GM19023 (cell line): ENCODE data around the gene COX7A2L.
A peak's percentile ranks its signal among the peaks of the same experiment; 100 is the strongest.
"Not testable (repeated sequence)": the region's sequence is repeated elsewhere in the genome, so short reads cannot be mapped to it uniquely, and the experiment has no call there.

Experiments used
- ATAC-seq: cut with Tn5 transposase; IDR thresholded peaks from one replicate; pipeline ENCODE4 v1.9.1; 2021; ENCODE audit warnings: mild to moderate bottlenecking, moderate library complexity; ENCODE audit not compliant: unreplicated experiment

The COX7A2L gene, protein sequence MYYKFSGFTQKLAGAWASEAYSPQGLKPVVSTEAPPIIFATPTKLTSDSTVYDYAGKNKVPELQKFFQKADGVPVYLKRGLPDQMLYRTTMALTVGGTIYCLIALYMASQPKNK

DNA sequence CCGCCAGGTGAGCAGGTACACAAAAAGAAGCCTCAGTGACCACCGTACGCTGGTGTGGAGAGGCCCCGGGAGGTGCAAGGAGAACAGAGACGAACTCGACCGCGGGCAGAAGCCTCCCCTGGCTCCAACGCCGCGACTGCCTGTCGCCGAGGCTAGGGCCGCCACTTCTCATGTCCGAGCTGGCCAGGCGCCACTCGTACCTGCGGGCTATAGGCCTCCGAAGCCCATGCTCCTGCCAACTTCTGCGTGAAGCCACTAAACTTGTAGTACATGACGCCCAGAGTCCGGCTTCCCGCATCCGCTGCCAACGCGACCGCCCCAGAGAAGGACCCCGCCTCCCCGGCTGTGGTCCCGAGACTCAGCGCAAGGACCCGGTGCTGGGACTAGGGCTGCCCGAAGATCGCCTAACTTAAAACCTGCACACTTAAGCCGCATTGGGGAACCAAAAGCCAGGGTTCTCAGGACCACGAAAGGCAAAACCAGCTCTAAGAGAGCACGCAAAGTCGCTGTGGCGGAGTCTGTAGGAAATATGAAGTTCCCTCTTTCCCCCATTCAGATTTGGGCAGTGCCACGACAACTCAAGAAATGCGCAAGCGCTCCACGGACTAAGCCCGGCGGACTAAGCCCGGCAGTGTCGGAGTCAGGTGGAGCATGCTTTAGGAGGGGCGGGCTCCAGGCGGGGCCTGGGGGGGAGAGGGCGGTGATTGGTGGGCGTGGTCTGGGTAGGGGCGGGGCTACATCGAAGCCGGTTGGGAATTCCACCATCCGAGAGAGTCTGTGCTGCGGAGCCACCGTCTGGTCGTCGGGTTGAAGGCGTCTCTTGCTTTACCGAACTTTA, at the start of gene COX7A2L:
COX7A2L (minus strand) TSS at position 328 of the 838 bp plus-strand sequence; CDS start at position 272, 56 bp downstream.
- ATAC-seq, result peak; percentile 93

DNA sequence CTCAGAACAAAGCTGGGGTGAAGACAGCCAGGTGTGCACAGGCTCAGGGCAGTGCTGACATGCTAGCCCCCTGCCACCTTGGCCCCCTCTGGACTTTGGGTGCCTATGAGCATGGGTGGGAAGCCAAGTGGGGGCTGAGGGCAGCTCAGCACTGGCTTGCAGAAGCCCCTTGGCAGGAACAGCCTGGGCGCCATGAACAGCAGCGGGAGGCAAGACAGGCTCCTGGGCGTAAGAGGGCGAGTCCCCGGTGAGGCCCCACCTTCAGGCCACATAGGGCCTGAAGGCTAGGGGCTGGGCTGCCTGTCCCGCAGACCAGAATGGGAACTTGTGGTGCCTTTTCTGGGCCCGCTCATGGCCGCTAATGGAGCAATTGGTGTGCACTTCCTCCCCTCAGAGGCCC, 47.0 kb upstream of the COX7A2L start:
- no peak for ATAC-seq

DNA sequence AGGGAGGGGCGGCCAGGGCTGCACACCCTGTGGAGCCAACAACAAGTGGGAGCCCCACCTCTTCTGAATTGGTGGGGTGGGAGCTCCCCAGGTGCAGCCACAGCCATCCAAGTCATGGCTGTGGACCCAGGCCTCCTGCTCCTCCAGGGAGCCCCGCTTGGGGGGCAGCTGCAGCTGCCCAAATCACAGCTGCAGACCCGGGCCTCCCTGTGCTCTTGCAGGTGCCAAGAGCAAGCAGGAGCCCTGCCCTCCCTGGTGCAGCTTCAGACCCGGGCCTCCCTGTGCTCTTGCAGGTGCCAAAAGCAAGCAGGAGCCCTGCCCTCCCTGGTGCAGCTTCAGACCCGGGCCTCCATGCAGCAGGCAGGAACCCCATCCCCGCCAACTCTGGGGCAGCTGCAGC, 46.5 kb upstream of the COX7A2L start:
- ATAC-seq, result no peak

DNA sequence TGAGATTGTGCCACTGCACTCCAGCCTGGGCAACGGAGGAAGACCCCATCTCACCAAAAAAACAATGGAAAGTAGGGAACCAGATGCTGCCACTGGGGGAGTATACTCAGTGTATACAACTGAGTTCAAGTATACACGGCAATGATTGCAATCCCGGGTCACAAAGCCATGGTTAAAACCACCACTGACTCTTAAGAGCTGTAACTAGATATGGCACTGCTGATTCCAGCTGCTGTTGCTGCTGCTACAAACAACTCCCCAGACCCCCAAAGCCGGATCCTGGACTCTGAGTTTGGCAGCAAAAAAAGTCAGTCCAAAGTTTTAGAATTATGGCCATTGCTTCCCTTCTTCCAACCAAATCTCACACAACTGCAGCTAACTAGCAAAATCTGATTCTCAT, 43.7 kb upstream of the COX7A2L start:
- ATAC-seq, result no peak

DNA sequence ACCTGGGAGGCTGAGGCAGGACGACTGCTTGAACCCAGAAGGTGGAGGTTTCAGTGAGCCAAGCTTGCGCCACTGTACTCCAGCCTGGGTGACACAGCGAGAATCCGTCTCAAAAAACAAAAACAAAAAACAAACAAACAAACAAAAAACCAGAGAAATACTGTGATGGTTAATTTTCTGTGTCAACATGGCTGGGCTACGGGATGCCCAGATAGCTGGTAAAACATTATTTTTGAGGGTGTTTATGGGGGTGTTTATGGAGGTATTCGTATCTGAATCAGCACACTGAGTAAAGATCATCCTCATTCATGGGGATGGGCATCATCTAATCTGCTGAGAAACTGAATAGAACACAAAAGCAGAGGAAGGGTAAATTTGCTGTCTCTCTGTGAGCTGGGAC, 40.8 kb upstream of the COX7A2L start:
- no peak for ATAC-seq

DNA sequence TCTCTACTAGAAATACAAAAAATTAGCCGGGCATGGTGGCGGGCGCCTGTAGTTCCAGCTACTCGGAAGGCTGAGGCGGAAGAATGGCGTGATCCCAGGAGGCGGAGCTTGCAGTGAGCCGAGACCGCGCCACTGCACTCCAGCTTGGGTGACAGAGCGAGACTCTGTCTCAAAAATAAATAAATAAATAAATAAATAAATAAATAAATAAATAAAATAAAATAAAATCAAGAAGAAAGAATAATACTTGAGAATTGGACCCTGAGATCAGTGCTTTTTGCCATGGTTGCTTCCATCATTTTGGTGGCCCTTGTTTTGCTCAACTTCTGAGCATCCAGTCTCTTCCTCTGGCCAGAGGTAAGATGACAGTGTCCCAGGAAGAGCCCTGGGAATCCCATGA, 37.0 kb upstream of the COX7A2L start:
- not testable (repeated sequence) for ATAC-seq

DNA sequence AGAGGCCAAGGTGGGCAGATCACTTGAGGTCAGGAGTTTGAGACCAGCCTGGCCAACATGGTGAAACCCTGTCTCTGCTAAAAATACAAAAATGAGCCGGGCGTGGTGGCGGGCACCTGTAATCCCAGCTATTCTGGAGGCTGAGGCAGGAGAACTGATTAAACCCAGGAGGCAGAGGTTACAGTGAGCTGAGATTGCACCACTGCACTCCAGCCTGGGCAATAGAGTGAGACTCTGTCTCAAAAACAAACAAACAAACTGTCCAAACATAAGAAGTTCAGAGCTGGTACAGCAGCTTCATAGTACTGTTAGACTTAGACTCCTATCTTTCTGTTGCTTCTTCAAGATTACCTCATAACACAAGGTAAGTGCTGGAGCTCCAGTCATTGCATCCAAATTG, 32.3 kb upstream of the COX7A2L start:
- ATAC-seq, result not testable (repeated sequence)

DNA sequence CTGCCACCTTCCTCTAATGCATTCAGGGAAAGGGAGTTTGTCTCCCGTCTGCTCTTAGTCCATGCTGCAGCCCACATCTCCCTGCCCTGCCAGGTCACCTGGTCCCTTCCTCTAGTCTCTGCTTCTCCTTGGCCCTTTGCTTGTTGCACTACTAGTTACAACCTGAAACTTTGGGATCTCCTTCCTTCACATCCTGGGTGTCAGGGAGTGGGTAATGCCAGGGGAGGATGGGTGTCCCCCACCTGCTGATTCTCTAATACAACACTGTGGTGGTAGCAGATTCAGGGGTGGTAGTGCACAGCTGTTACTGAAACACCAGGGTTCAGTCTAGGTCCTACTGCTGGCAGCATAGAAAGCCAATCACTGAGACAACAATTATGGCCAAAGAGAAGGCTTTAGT, 31.2 kb upstream of the COX7A2L start:
- ATAC-seq, result no peak

DNA sequence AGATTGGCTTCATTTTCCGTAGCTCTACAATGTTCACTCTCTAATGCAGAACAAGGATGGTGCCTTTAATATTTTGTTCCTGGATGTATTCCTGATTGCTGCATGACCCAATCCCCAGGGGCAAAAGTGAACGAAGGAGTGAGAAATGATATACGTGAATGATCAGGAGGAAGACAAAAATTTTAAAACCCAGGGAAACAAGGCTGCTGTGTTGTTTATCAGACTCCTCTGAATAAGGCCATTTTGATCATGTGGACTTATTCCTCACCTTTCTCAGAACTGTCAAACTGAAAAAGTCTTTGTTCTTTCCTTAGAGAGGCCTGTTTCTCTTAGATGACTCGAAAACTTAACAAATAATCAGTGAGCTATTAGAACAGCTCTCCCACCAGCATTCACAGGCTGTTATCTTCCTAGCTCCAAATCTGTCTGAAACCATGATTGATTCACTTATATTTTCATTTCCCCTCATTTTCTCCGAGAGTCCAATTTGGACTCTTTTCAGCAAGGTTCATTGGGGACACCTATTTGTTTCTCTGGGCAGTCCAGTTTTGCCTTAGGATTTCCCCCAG, 29.5 kb upstream of the COX7A2L start:
- ATAC-seq, result no peak

DNA sequence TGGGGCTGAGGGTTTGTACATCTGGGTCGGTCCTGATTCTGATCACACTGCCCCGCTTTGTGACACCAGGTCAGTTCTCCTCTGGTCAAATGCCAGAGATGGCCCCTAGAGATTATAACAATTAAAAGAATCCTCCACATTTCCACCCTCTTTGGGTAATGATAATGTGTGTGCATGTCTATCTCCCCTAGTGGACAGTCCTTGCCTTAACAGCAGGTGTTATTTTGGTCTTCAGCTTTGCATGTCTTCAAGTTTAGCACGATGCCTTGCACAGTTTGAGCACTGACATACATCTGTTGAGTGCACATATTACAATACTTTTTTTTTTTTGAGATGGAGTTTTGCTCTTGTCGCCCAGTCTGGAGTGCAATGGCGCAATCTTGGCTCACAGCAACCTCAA, 25.7 kb upstream of the COX7A2L start:
- no peak for ATAC-seq

DNA sequence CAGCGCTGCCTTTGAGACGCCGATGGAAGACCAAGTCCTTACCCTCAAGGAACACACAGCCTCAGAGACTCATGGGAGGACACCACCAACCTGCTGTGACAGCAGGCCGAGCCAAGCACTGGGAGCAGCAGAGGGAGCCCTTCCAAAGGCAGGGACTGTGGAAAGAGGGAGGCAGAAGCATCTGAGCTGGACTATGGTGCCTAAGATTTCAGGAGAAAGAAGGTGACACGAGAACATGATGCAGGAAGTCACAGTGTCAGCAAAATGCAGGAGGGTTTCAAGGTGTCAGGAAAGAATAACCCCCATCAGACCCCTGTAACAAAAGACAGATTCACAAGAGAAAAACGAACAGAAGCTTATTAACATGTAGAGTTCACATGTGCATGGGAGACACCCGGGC, 24.2 kb upstream of the COX7A2L start:
- ATAC-seq, result no peak

DNA sequence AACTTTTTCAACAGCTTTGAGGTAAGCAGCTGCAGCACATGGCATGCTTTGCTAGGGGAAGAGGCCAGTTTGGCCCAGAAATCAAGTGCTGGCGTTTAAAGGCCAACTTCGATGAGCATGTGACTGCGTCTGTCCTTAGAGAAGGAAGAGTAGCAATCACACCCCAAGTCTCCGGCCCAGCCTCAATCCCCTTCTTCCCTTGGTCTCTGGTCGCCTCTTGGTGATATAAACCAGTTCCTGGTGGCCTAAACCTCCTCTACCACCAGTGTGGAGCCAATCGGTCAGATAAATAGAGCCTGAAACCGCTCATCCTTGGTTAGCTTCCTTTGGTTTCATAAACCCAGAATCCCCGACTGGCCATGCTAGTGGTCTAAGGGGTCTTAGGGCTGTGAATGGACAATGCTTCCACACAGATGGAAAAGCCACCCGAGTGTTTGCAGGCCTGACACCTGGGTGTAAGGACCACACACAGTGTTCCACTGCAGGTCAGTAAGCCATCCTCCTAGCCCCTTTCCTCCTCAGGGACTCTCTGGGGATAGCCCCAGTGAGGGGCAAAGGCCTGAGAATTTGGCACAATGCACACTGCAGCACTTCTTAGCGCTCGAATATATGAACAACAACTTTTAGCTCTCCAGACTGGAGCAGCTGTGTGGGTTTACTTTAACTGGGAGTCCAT, 23.0 kb upstream of the COX7A2L start:
- no peak for ATAC-seq

DNA sequence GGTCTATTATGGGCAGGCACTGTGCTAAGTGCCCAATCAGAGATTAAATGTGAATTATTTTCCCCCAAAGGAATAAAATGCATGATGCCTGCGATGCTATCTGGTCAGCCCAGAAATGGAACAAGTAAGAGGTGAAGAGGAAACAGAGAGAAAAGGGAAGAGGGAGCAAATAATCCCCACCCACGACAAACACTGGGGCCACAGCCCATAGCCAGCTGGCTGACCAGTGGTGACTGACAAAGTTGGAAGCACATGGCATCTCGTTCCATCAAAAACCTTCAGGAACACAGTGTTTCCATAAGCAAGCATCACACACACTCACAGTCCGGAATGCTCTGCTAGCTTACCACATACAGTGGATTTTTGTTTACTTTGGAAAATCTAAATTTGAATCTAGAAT, 21.1 kb upstream of the COX7A2L start:
- ATAC-seq, result no peak

DNA sequence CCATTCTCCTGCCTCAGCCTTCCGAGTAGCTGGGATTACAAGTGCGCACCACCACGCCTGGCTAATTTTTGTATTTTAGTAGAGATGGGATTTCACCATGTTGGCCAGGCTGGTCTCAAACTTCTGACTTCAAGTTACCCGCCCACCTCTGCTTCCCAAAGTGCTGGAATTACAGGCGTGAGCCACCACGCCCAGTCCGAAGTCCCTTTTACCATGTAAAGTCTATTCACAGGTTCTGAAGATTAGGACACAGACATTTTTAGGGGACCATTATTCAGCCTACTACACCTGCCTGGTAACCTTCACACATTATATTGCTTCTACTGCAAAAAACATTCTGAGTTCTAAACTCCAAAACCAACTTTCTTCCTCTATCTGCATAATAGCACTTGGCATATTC, 19.0 kb upstream of the COX7A2L start:
- not testable (repeated sequence) for ATAC-seq

DNA sequence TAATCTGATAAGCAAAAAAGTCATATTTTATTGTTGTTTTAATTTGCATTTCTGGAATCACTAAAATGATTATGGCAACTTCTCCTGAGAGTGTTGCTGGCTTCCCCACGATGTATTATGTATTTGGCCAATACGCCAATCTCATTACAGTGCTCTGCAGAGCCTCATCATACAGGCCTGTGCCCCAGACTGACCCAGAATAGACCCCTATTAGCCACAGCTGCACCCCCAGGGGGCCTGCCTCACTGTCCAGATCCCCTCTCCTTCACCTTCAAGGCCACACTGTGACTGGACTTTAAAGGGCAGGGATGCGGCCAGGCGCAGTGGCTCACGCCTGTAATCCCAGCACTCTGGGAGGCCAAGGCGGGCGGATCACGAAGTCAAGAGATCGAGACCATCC, 17.4 kb upstream of the COX7A2L start:
- no peak for ATAC-seq

DNA sequence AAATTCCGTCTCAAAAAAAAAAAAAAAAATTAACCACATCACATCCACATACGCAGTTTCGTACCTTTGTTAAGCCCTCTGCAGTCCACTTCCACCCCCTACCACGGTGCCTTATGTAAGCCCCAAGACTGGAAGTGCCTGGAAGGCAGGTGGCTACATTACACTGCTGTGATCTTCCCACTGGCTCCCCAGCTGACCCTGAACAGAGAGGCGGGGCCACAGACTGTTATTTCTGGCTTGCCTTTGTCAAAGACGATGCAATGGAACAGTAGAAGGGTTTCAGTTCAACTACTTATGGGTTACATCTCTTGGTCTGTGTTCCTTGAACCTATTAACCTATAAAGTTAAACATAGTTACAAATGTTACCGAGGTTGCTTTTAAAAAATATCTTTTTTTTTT, 15.7 kb upstream of the COX7A2L start:
- ATAC-seq, result no peak

DNA sequence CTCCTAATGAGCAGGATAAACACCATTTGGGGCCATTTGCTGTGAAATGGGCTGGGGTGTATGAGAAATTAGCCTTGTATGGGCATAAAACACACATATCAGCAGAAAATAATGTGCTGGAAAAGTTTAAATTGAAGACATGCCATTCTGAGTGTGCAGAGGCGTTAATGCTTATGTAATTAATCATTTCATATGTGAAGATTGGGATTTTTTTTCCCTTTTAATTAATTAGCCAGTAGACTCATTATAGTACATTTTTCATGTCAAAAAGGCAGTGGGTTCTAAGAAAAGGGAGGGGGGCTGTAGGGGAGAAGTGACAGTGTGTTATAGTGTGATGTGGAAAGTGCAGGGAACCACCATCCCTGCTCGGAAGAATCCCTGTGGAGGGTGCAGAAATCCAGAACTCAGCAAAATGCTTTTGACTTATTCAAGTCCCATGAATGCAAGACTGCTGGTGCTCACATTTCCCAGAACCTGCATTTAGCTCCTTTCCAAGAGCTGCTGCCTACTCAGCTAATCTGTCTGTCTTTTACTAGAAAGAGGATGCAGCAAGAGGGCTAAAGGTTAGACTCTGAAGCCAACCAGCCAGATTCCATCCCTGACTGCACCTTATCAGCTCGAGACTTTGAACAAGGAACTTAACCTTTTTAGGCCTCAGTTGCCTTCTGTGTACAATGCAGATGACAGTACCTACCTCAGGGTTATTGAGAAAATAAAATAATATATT, 11.6 kb upstream of the COX7A2L start:
- ATAC-seq, result no peak

DNA sequence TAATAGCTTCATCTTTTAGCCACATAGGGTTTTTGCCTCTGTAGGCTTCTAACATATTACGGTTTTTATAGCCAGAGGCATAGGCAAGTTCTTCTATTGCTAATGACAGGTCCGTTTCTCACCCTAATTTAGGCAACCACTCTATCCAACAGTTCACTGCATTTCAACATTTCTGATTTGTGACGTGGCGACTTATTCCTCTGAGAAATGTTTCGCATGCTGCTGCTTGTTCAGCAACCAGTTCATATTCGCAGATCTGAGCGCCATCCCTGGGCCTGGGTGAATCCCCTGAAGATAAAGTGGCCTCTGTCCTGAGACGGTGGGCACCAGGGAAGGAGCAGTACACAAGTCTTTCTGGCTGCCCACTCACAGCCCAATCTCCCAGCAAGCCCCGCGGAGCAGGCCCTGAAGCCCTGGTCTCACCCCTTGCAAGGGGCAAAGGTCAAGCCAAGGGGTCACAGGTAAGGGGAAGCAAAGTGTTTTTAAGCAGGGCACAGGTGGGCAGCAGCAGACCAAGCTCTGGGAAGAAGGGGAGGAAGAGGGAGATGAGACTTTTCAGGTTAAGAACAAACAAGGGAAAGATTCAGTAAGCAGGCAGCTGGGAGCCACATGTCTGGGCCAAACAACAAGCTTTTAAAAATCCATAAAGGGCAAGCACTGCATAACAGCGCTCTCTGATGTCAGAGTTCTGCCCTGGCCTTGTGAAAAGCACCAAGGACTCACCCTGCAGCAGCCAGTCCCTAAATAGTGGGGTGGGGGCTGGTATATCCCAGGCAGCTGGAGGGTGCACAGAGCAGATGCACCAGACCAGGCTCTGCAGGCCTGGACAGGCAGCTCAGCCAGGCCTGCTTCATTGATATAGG, 10.8 kb upstream of the COX7A2L start:
- ATAC-seq, result no peak

DNA sequence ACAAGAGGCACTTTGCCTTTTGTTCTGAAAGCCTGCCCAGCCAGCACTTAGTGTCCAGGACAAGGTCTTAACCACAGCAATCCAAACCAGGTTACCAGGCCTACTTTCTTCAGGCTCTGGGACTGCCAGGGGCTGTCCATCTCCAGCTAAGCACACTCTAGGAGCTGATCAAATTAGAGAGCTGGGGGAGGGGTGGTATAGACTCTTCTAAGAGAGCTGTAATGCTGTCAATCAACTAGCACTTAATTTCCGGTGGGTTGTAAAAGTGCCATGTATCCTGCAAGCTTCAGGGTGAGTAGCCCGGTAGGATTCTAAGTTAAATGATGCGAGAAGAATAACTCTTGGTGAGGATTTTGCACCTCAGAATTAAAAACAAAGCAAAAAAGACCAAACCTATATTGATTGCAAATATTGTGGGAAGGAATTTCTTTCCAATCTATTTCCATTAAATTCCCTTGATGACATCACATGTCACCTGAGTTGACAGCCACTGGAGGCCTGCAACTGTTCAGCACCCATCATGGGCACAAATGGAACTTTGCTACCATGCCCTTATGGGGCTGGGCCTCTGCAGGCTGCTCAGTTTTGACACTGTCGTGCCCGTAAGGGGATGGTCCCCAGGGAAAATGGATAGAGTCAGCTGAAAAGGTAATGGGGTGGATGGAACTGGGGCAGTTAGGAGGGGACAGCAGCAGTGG, 8.7 kb upstream of the COX7A2L start:
- ATAC-seq, result no peak
